Osteocyte (in vitro differentiated cells): ENCODE data around the gene TENM3. TPM values are rescaled to one million over a fixed set of nuclear protein-coding genes. Genes with fewer than 3 reads are reported as not detected.
A peak's percentile ranks its signal among the peaks of the same experiment; 100 is the strongest.

ENCODE experiments used
- DNase-seq: peaks from one replicate; pipeline ENCODE4 v3.0.0; 2021; ENCODE audit warnings: mixed read lengths; ENCODE audit not compliant: unreplicated experiment; ENCODE audit errors: extremely low spot score
- H3K27ac Mint-ChIP-seq: one replicate; pipeline ENCODE4 v1.8.0; 2021; ENCODE audit warnings: mild to moderate bottlenecking, mixed read lengths; ENCODE audit not compliant: unreplicated experiment
- H3K27me3 Mint-ChIP-seq: one replicate; pipeline ENCODE4 v1.8.0; 2021; ENCODE audit warnings: mixed read lengths; ENCODE audit not compliant: unreplicated experiment
- H3K36me3 Mint-ChIP-seq: one replicate; pipeline ENCODE4 v1.8.0; 2021; ENCODE audit warnings: mixed read lengths; ENCODE audit not compliant: unreplicated experiment
- H3K4me1 Mint-ChIP-seq: one replicate; pipeline ENCODE4 v1.8.0; 2021; ENCODE audit warnings: mixed read lengths; ENCODE audit not compliant: unreplicated experiment
- H3K4me3 Mint-ChIP-seq: one replicate; pipeline ENCODE4 v1.8.0; 2021; ENCODE audit warnings: mild to moderate bottlenecking, moderate library complexity, mixed read lengths; ENCODE audit not compliant: unreplicated experiment
- H3K9me3 Mint-ChIP-seq: one replicate; pipeline ENCODE4 v1.8.0; 2021; ENCODE audit warnings: mixed read lengths; ENCODE audit not compliant: unreplicated experiment
- CTCF ChIP-seq: fragments of 200-600 bp; sonication (generic); IDR thresholded peaks from 2 replicates; pipeline ENCODE4 v1.5.0; 2021; ENCODE audit warnings: antibody characterized with exemption, mild to moderate bottlenecking, moderate library complexity
- total RNA-seq: library from RNA; stranded (reverse); gene quantifications from 2 replicates; pipeline ENCODE4 v1.2.1, GENCODE V29; 2021

Gene TENM3
- total RNA-seq, 1 donor from 2014 or later = 78.3 TPM

DNA sequence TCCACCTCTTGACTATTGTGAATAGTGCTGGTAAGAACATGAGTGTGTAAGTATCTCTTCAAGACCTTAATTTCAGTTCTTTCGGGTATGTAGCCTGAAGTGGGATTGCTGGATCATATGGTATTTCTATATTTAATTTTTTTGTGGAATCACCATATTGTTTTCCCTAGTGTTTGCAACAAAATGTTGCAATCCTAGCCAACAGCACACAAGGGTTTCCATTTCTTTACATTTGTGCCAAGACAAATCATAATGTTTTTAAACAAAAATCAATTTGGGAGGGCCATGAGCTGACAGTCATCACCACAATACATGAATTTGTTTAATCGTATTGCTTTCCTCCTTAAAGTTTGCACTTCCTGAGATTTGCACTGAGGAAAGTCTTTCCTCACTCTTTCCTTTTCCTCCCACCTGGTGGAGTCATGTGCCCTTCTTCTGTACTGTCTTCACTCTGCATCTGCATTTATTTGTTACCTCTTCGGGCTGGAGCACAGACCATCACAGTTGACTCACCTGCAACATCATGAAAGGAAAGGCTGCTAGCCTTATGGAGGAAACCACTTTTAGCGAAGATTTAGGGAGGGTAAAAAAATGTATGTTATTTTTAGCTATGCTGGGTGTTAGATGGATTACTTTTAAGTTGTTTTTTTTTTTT is 404.6 kb downstream of the TENM3 start:
- H3K4me1 Mint-ChIP-seq = peaks cover 18% of the 10 kb centered on the region
- peaks cover 19% of the 10 kb centered on the region for H3K9me3 Mint-ChIP-seq
- no peak for TF ChIP-seq CTCF
- H3K4me3 Mint-ChIP-seq = no peak overlapping the region
- peaks cover 16% of the 10 kb centered on the region for H3K36me3 Mint-ChIP-seq
- H3K27ac Mint-ChIP-seq = no peak overlapping the region
- DNase-seq = no peak
- H3K27me3 Mint-ChIP-seq = no peaks in the 10 kb centered on the region

DNA sequence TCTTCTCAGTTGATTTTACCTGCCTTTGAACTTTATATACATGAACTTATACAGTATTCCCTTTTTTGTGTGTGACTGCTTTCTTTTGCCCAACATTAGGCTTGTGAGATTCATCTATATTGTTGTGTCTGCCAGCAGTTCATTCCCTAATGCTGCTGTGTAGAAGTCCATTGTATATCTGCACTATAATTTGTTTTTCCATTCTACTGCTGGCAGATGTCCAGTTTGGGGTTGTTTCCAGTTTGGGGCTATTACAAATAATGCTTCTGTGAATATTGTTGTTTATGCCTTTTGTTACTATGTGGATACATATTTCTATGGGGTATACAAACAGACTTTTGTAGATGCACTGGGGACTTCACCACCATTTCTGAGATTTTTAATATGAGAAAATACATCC is 405.6 kb downstream of the TENM3 start:
- H3K27me3 Mint-ChIP-seq = no peaks in the 10 kb centered on the region
- peaks cover 19% of the 10 kb centered on the region for H3K9me3 Mint-ChIP-seq
- DNase-seq = no peak
- no peak for TF ChIP-seq CTCF
- H3K4me3 Mint-ChIP-seq = no peak overlapping the region
- peaks cover 15% of the 10 kb centered on the region for H3K4me1 Mint-ChIP-seq
- H3K36me3 Mint-ChIP-seq = peaks cover 16% of the 10 kb centered on the region
- no peak overlapping the region for H3K27ac Mint-ChIP-seq

- H3K36me3 Mint-ChIP-seq = peaks cover 16% of the 10 kb centered on the region
- no peaks in the 10 kb centered on the region for H3K27me3 Mint-ChIP-seq
- H3K9me3 Mint-ChIP-seq = peaks cover 18% of the 10 kb centered on the region
- peaks cover 10% of the 10 kb centered on the region for H3K4me1 Mint-ChIP-seq
- no peak for TF ChIP-seq CTCF
- no peak for DNase-seq
- no peak overlapping the region for H3K27ac Mint-ChIP-seq
- H3K4me3 Mint-ChIP-seq = no peak overlapping the region
Observed at GRCh38 chr4:182649698-182650477, 406.7 kb downstream of the TENM3 start.

GRCh38 chr4:182653596-182653995 is 410.4 kb downstream of the TENM3 start:
- no peak for DNase-seq
- H3K27ac Mint-ChIP-seq = peak overlapping the region; percentile 10
- no peaks in the 10 kb centered on the region for H3K27me3 Mint-ChIP-seq
- no peaks in the 10 kb centered on the region for H3K9me3 Mint-ChIP-seq
- H3K4me1 Mint-ChIP-seq = peaks cover 10% of the 10 kb centered on the region
- no peak overlapping the region for H3K4me3 Mint-ChIP-seq
- peaks cover 7% of the 10 kb centered on the region for H3K36me3 Mint-ChIP-seq
- TF ChIP-seq CTCF = no peak

DNA sequence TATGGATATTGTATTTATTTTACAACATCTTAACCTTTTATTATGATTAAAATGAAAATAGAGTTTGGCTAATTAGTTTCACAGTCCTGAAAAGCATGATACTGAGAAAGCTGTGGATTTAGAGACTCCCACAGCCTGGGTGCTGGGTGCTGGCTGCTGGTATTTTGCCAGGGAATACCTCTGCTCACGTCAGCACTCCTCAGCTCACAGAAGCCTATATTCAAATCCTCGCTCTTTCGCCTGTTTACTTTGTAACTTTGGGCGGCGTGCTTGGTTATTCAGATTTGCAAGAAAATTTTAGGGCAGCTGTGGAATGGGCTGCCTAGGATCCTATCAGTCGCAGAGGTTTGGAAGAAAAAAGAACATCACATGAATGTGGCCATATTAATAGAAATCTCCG is 412.1 kb downstream of the TENM3 start:
- Mint-ChIP-seq H3K4me3 (no peak overlapping the region), H3K27me3 (no peaks in the 10 kb centered on the region), H3K27ac (no peak overlapping the region), H3K9me3 (no peaks in the 10 kb centered on the region), H3K4me1 (peaks cover 9% of the 10 kb centered on the region), H3K36me3 (peaks cover 7% of the 10 kb centered on the region)
- TF ChIP-seq CTCF = no peak
- no peak for DNase-seq
